Panc1 (cell line): ENCODE results near the gene LDLRAD4. TPM values are rescaled to one million over a fixed set of nuclear protein-coding genes. Genes with fewer than 3 reads are reported as not detected.

Source experiments
- ATAC-seq: fragments of 200-7000 bp; cut with Tn5 transposase; 2 replicates; pipeline ENCODE4 v1.9.1; 2020; ENCODE audit warnings: mild to moderate bottlenecking, moderate library complexity
- BruUV-seq: library from RNA; stranded (reverse); fragments of 400-500 nt; replicated peaks from 2 replicates; lab custom pipeline; 2021; lab: Mats Ljungman, UMichigan
- CTCF ChIA-PET: fragments of 300-600 bp; sonication (Branson Sonifier 250); formaldehyde crosslinking; loops from one replicate; lab custom pipeline; 2022; ENCODE audit warnings: antibody characterized with exemption; lab: Charles Lee
- POLR2A ChIA-PET: fragments of 300-600 bp; sonication (Branson Sonifier 250); formaldehyde crosslinking; loops from one replicate; lab custom pipeline; 2022; ENCODE audit warnings: antibody characterized with exemption; lab: Charles Lee
- DNase-seq: peaks from one replicate; pipeline ENCODE4 v3.0.0-alpha.2; 2010; ENCODE audit warnings: low read depth, low spot score
- H3K27ac ChIP-seq: 2 replicates; pipeline ENCODE4 v1.5.1; 2011; ENCODE audit warnings: mild to moderate bottlenecking, low read length, inconsistent platforms
- H3K27me3 ChIP-seq: fragments of 200-500 bp; sonication (Bioruptor generic); 2 replicates; pipeline ENCODE4 v1.6.0; 2014; ENCODE audit warnings: low read length, inconsistent platforms; ENCODE audit not compliant: control insufficient read depth, insufficient read depth
- H3K36me3 ChIP-seq: fragments of 200-500 bp; sonication (Bioruptor generic); 2 replicates; pipeline ENCODE4 v1.5.1; 2014; ENCODE audit warnings: inconsistent platforms, mild to moderate bottlenecking, low read length, moderate library complexity; ENCODE audit not compliant: control insufficient read depth, insufficient read depth
- H3K4me1 ChIP-seq: 2 replicates; pipeline ENCODE4 v1.5.1; 2011; ENCODE audit warnings: inconsistent platforms, mild to moderate bottlenecking, low read length, moderate library complexity; ENCODE audit not compliant: control insufficient read depth, insufficient read depth
- H3K4me3 ChIP-seq, 2 experiments: 2 replicates each; pipeline ENCODE4 v1.5.1; 2011 to 2012; ENCODE audit warnings: low read depth in 2 of 2, low read length in 2 of 2, mild to moderate bottlenecking in 2 of 2, inconsistent platforms in 1 of 2, moderate library complexity in 1 of 2
- H3K9me3 ChIP-seq: fragments of 200-500 bp; sonication (Bioruptor generic); 2 replicates; pipeline ENCODE4 v1.5.1; 2014; ENCODE audit warnings: low read depth, mild to moderate bottlenecking, inconsistent platforms, low read length, moderate library complexity; ENCODE audit not compliant: control insufficient read depth, insufficient read depth
- CTCF ChIP-seq: fragments of 450-650 bp; IDR thresholded peaks from 2 replicates; pipeline ENCODE4 v1.5.1; 2017; ENCODE audit warnings: mild to moderate bottlenecking
- POLR2AphosphoS5 ChIP-seq: IDR thresholded peaks from 2 replicates; pipeline ENCODE4 v1.6.1; 2012; ENCODE audit warnings: mild to moderate bottlenecking, low read depth, low read length, moderate library complexity
- REST ChIP-seq, 2 experiments: IDR thresholded peaks; 2 replicates each; pipeline ENCODE4 v1.6.1; 2011 to 2012; ENCODE audit warnings: low read depth in 2 of 2, control low read depth in 1 of 2, low read length in 1 of 2, mild to moderate bottlenecking in 1 of 2, moderate library complexity in 1 of 2; ENCODE audit not compliant: insufficient read depth in 1 of 2
- SIN3A ChIP-seq: IDR thresholded peaks from 2 replicates; pipeline ENCODE4 v1.6.1; 2012; ENCODE audit warnings: low read depth, mild to moderate bottlenecking, low read length, moderate library complexity, borderline replicate concordance; ENCODE audit not compliant: insufficient read depth
- TCF7L2 ChIP-seq: IDR thresholded peaks from 2 replicates; pipeline ENCODE4 v1.6.1; 2011; ENCODE audit warnings: mild to moderate bottlenecking, low read depth, low read length, inconsistent platforms
- in situ Hi-C: cut with HindIII; loops from 2 replicates; pipeline ENCODE4 v1.10.0; 2016; ENCODE audit warnings: low sequenced_read_pairs, low pct_unique_long_range_greater_than_20kb
- intact Hi-C: fragments of 100-400 bp; cut with micrococcal nuclease; formaldehyde crosslinking; loops from one replicate; pipeline ENCODE4 v1.10.0; 2022; ENCODE audit not compliant: unreplicated experiment
- total RNA-seq: library from RNA; stranded (reverse); gene quantifications from one replicate; pipeline ENCODE4 v1.2.1, GENCODE V29; 2021; ENCODE audit not compliant: unreplicated experiment

The LDLRAD4 gene
- total RNA-seq, 1 experiment from 2014 or later = 0.28 TPM

DNA sequence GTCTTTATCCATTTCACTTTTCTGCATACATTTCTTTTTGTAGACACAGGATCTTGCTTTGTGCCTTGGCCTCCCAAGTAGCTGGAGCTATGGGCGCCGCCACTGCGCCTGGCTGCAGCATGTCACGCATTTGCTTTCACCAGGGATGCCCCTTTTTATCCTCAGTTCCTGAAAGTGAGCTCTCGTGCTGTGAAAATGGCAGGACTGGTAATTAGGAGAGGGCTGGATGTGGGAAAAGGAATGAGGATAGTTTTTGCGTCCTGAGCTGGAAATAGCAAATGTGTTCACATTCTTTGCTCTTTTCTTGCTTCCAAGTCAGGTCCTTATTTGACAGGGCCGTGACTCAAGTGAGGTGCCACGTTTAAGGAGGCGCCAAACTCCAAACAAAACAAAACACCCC lies 104.6 kb downstream of the LDLRAD4 start:
- Histone ChIP-seq H3K36me3 (no peaks in the 10 kb centered on the region), H3K27ac (no peak overlapping the region), H3K4me3 (no peak overlapping the region), H3K9me3 (no peaks in the 10 kb centered on the region), H3K27me3 (no peaks in the 10 kb centered on the region), H3K4me1 (no peaks in the 10 kb centered on the region)
- ATAC-seq = no peak
- intact Hi-C loops = no loop called here
- TF ChIP-seq TCF7L2 (no peak), SIN3A (no peak), REST (IDR thresholded peaks at IDR 0.05; ENCODE audit: insufficient read depth in 1 of 2, low read depth in 2 of 2, low read length in 1 of 2) (no peak), CTCF (no peak), POLR2AphosphoS5 (no peak)
- no TSS peak for BruUV-seq
- in situ Hi-C loops = no loop called here
- CTCF ChIA-PET = no interaction called here
- no peak for DNase-seq
- POLR2A ChIA-PET = no interaction called here

- Histone ChIP-seq H3K4me1 (no peaks in the 10 kb centered on the region), H3K36me3 (no peaks in the 10 kb centered on the region), H3K27me3 (peaks cover 2% of the 10 kb centered on the region; the same call in 1 of the 2 replicates), H3K4me3 (no peak overlapping the region), H3K9me3 (no peaks in the 10 kb centered on the region), H3K27ac (no peak overlapping the region)
- ChIA-PET CTCF (no interaction called here), POLR2A (interaction anchor here (0.6 to 0.8 kb wide), 2 partner anchors 39 to 241 kb away, joined by 3 to 6 read pairs; no protein-coding TSS in a partner anchor)
- no TSS peak for BruUV-seq
- TF ChIP-seq POLR2AphosphoS5 (no peak), CTCF (no peak), REST (IDR thresholded peaks at IDR 0.05; ENCODE audit: insufficient read depth in 1 of 2, low read depth in 2 of 2, low read length in 1 of 2) (no peak), SIN3A (no peak)
- no peak for ATAC-seq
- in situ Hi-C loops (no loop called here), intact Hi-C loops (no loop called here)
- DNase-seq = no peak
Measured at GRCh38 chr18:13324880-13325279, 106.3 kb downstream of the LDLRAD4 start.
